Motor neuron (in vitro differentiated cells): ENCODE results near the gene CASKIN1. TPM values are rescaled to one million over a fixed set of nuclear protein-coding genes. Genes with fewer than 3 reads are reported as not detected.
A peak's percentile ranks its signal among the peaks of the same experiment; 100 is the strongest.
"Not testable (repeated sequence)": the region's sequence is repeated elsewhere in the genome, so short reads cannot be mapped to it uniquely, and the experiment has no call there.

ENCODE experiments used
- ATAC-seq, 8 experiments: fragments of 200-7000 bp; cut with Tn5 transposase; replicated peaks in 6 of 8; 2 replicates each; pipeline ENCODE4 v1.8.0; 2021; ENCODE audit warnings: mild to moderate bottlenecking in 8 of 8, moderate library complexity in 8 of 8
- H3K27ac ChIP-seq, 2 donors: fragments of 250-450 bp; sonication (Bioruptor Pico); 2 replicates each; pipeline ENCODE4 v1.9.0; 2021; ENCODE audit warnings: antibody characterized with exemption in 2 of 2, mild to moderate bottlenecking in 2 of 2, moderate library complexity in 1 of 2
- H3K4me1 ChIP-seq, 2 donors: fragments of 250-450 bp; sonication (Bioruptor Pico); replicated peaks in 1 of 2; 2 replicates each; pipeline ENCODE4 v1.6.1; 2021; ENCODE audit warnings: antibody characterized with exemption in 2 of 2, mild to moderate bottlenecking in 2 of 2, moderate library complexity in 1 of 2
- H3K4me3 ChIP-seq, 5 donors: fragments of 250-450 bp; sonication (Bioruptor Pico); 2 replicates each; pipeline ENCODE4 v1.9.0; 2021; ENCODE audit warnings: antibody characterized with exemption in 5 of 5, mild to moderate bottlenecking in 5 of 5, moderate library complexity in 4 of 5
- whole genome bisulfite sequencing, 10 experiments: fragments of 450-650 bp; shearing (Covaris generic); methylation state at CpG; one replicate each; pipeline ENCODE4 v1.0.0; 2022; 5-methylcytosine and 5-hydroxymethylcytosine counted together
- in situ Hi-C, 9 experiments: fragments of 400-800 bp; cut with MboI; loops; one replicate each; pipeline ENCODE4 v1.15.0; 2021; ENCODE audit warnings: low sequenced_read_pairs in 9 of 9, low pct_unique_long_range_greater_than_20kb in 2 of 9; ENCODE audit not compliant: unreplicated experiment in 9 of 9
- total RNA-seq, 8 experiments: library from RNA; unstranded; fragments of 300-600 nt; gene quantifications; 2 replicates each; pipeline versions ENCODE4 v1.2.3 to v1.2.4, GENCODE V29; 2022

The CASKIN1 gene
- total RNA-seq, 8 experiments from 2014 or later, result 0.61 to 12.2 (median 6.0) TPM

- H3K4me1 ChIP-seq, ATAC-seq, in situ Hi-C loops, H3K27ac ChIP-seq, H3K4me3 ChIP-seq: not testable (repeated sequence)
- 83 to 100% (median 98%) methylated on average over 1 to 5 of the region's 8 CpGs; no CpG with 5 or more reads in 4 of the 10 experiments for WGBS, 10 experiments
Measured at GRCh38 chr16:2203119-2203688, 6.8 kb upstream of the CASKIN1 start.

- WGBS, 10 experiments, result 45 to 100% (median 72%) methylated on average over 2 to 5 of the region's 6 CpGs; no CpG with 5 or more reads in 3 of the 10 experiments
- no peak for ATAC-seq
- Histone ChIP-seq H3K4me3 (no peak overlapping the region), H3K27ac (no peak overlapping the region), H3K4me1 (peaks cover 2 to 4% of the 10 kb centered on the region in 2 donors)
- in situ Hi-C loops, result no loop called here
Measured at GRCh38 chr16:2200313-2200712, 3.9 kb upstream of the CASKIN1 start.

GRCh38 chr16:2199621-2200139 lies 3.3 kb upstream of the CASKIN1 start:
- no peak for ATAC-seq
- in situ Hi-C loops, result no loop called here
- H3K4me3 ChIP-seq, result no peak overlapping the region
- H3K4me1 ChIP-seq, result peaks cover 5 to 9% of the 10 kb centered on the region in 2 donors
- WGBS, 10 experiments, result 38 to 86% methylated on average over 2 to 4 of the region's 14 CpGs; no CpG with 5 or more reads in 8 of the 10 experiments
- H3K27ac ChIP-seq, result no peak overlapping the region

GRCh38 chr16:2199095-2199494 lies 2.7 kb upstream of the CASKIN1 start:
- in situ Hi-C loops, result no loop called here
- WGBS, 10 experiments, result 50% methylated on average over 2 of the region's 5 CpGs; no CpG with 5 or more reads in 9 of the 10 experiments
- no peak for ATAC-seq
- H3K4me1 ChIP-seq, result peaks cover 10 to 13% of the 10 kb centered on the region in 2 donors
- H3K4me3 ChIP-seq, result no peak overlapping the region
- no peak overlapping the region for H3K27ac ChIP-seq

- in situ Hi-C loops, result no loop called here
- WGBS, 10 experiments, result 19 to 100% (median 61%) methylated on average over 1 to 4 of the region's 4 CpGs; no CpG with 5 or more reads in 3 of the 10 experiments
- ATAC-seq, result no peak
- Histone ChIP-seq H3K4me1 (peaks cover 15 to 18% of the 10 kb centered on the region in 2 donors), H3K4me3 (no peak overlapping the region), H3K27ac (no peak overlapping the region)
Measured at GRCh38 chr16:2198283-2198682, 1.9 kb upstream of the CASKIN1 start.

- in situ Hi-C loops, result no loop called here
Measured at GRCh38 chr16:2197765-2198164, 1.4 kb upstream of the CASKIN1 start.

GRCh38 chr16:2196981-2197511 lies 641 bp upstream of the CASKIN1 start:
- ATAC-seq, result no peak
- peak overlapping the region in 1 of 2 donors; percentile 66 for H3K27ac ChIP-seq
- in situ Hi-C loops, result no loop called here
- H3K4me1 ChIP-seq, result peaks cover 15 to 18% of the 10 kb centered on the region in 2 donors
- 63% methylated on average over 2 of the region's 32 CpGs; no CpG with 5 or more reads in 9 of the 10 experiments for WGBS, 10 experiments
- peak overlapping the region; percentile 48 to 97 (median 84) for H3K4me3 ChIP-seq

More at GRCh38 chr16:2197765-2198164, 1.4 kb upstream of the CASKIN1 start:
- no peak overlapping the region for H3K27ac ChIP-seq
- H3K4me1 ChIP-seq, result peaks cover 15 to 18% of the 10 kb centered on the region in 2 donors
- WGBS, 10 experiments, result 65 to 100% (median 81%) methylated on average over 1 to 4 of the region's 6 CpGs; no CpG with 5 or more reads in 6 of the 10 experiments
- no peak for ATAC-seq
- no peak overlapping the region for H3K4me3 ChIP-seq

GRCh38 chr16:2195322-2196161 lies 863 bp downstream of the CASKIN1 start:
- H3K27ac ChIP-seq, result peak overlapping the region; percentile 66 to 68
- in situ Hi-C loops, result no loop called here
- peaks cover 15 to 20% of the 10 kb centered on the region in 2 donors for H3K4me1 ChIP-seq
- 0% methylated on average over 5 of the region's 49 CpGs; no CpG with 5 or more reads in 9 of the 10 experiments for WGBS, 10 experiments
- peak in 7 of 8 experiments; percentile 7 to 68 (median 51) for ATAC-seq
- H3K4me3 ChIP-seq, result peak overlapping the region; percentile 48 to 97 (median 84)

GRCh38 chr16:2194852-2195321 lies 1.5 kb downstream of the CASKIN1 start:
- peak overlapping the region; percentile 7 to 66 for H3K27ac ChIP-seq
- in situ Hi-C loops, result no loop called here
- H3K4me3 ChIP-seq, result peak overlapping the region; percentile 48 to 97 (median 84)
- peaks cover 20 to 26% of the 10 kb centered on the region in 2 donors for H3K4me1 ChIP-seq
- ATAC-seq, result peak; percentile 43 to 69 (median 58)
- WGBS, 10 experiments, result 0 to 60% (median 6%) methylated on average over 1 to 4 of the region's 10 CpGs; no CpG with 5 or more reads in 6 of the 10 experiments

- H3K27ac ChIP-seq, result peak overlapping the region; percentile 9 to 66
- in situ Hi-C loops, result no loop called here
- peaks cover 20 to 29% of the 10 kb centered on the region in 2 donors for H3K4me1 ChIP-seq
- peak overlapping the region in 4 of 5 donors; percentile 48 to 87 (median 76) for H3K4me3 ChIP-seq
- peak; percentile 8 to 66 (median 42) for ATAC-seq
- 10 to 47% (median 20%) methylated on average over 2 of the region's 16 CpGs; no CpG with 5 or more reads in 7 of the 10 experiments for WGBS, 10 experiments
Measured at GRCh38 chr16:2194166-2194834, 2.1 kb downstream of the CASKIN1 start.

GRCh38 chr16:2191446-2191706 lies 5.0 kb downstream of the CASKIN1 start:
- in situ Hi-C loops, result no loop called here
- H3K4me3 ChIP-seq, result no peak overlapping the region
- no peak for ATAC-seq
- H3K4me1 ChIP-seq, result peaks cover 20 to 29% of the 10 kb centered on the region in 2 donors
- 60 to 100% (median 90%) methylated on average over 1 to 8 of the region's 11 CpGs; no CpG with 5 or more reads in 5 of the 10 experiments for WGBS, 10 experiments
- no peak overlapping the region for H3K27ac ChIP-seq

- no peak for ATAC-seq
- in situ Hi-C loops, result no loop called here
- 72 to 90% (median 80%) methylated on average over 1 to 5 of the region's 25 CpGs; no CpG with 5 or more reads in 7 of the 10 experiments for WGBS, 10 experiments
- Histone ChIP-seq H3K4me3 (no peak overlapping the region), H3K4me1 (peaks cover 20 to 29% of the 10 kb centered on the region in 2 donors), H3K27ac (no peak overlapping the region)
Measured at GRCh38 chr16:2190659-2191445, 5.6 kb downstream of the CASKIN1 start.
